A549 (cell line): Measurements from ENCODE around the gene WTAP.

ENCODE experiments used
- CHD2 ChIP-seq: fragments of 150-350 bp; IDR thresholded peaks from 2 replicates; pipeline ENCODE4 v1.6.1; 2014; ENCODE audit warnings: low read length; ENCODE audit not compliant: partially characterized antibody
- CTCF ChIP-seq: fragments of >200 bp; sonication (Bioruptor Twin); formaldehyde crosslinking; IDR thresholded peaks from 3 replicates; pipeline ENCODE4 v1.5.1; 2016
- E2F6 ChIP-seq: IDR thresholded peaks from 2 replicates; pipeline ENCODE4 v1.6.1; 2012; ENCODE audit warnings: low read depth, borderline replicate concordance
- JUN ChIP-seq, 2 experiments: fragments of >200 bp; sonication (Bioruptor Twin); formaldehyde crosslinking; IDR thresholded peaks; 2 replicates in 1 of 2; 3 replicates in 1 of 2; pipeline ENCODE4 v1.6.1; 2016 to 2017
- MAFK ChIP-seq: fragments of 450-650 bp; IDR thresholded peaks from 2 replicates; pipeline ENCODE4 v1.6.1; 2014; ENCODE audit not compliant: partially characterized antibody
- MAX ChIP-seq: IDR thresholded peaks from 2 replicates; pipeline ENCODE4 v1.6.1; 2012
- POLR2A ChIP-seq: IDR thresholded peaks from 2 replicates; pipeline ENCODE4 v1.6.1; 2012; ENCODE audit warnings: mild to moderate bottlenecking, low read length
- RAD21 ChIP-seq, 2 experiments: fragments of >200 bp in 1 of 2; sonication (Bioruptor Twin) in 1 of 2; formaldehyde crosslinking in 1 of 2; IDR thresholded peaks in 1 of 2; conservative IDR thresholded peaks in 1 of 2; 2 replicates in 1 of 2; 3 replicates in 1 of 2; pipeline ENCODE4 v1.6.1; 2012 to 2018; ENCODE audit warnings: inconsistent platforms in 1 of 2
- REST ChIP-seq: fragments of 200-600 bp; sonication (generic); IDR thresholded peaks from 2 replicates; pipeline ENCODE4 v1.6.1; 2016; ENCODE audit warnings: antibody characterized with exemption, mild to moderate bottlenecking, moderate library complexity
- ZFP36 ChIP-seq: fragments of 450-650 bp; IDR thresholded peaks from 2 replicates; pipeline ENCODE4 v1.6.1; 2014; ENCODE audit warnings: borderline replicate concordance; ENCODE audit not compliant: partially characterized antibody

GRCh38 chr6:159761129-159761872 is 34.0 kb downstream of the WTAP start:
- TF ChIP-seq RAD21 (conservative IDR thresholded peaks at IDR 0.05 in 1 of 2, IDR thresholded peaks at IDR 0.05 in 1 of 2) (no peak), CTCF (no peak), E2F6 (no peak), POLR2A (no peak), JUN (IDR thresholded peaks at IDR 0.05) (no peak; a peak in 1 of 5 replicates), REST (no peak), ZFP36 (no peak), CHD2 (no peak), MAFK (no peak), MAX (no peak)
